H9 (cell line): ENCODE results near the gene IGF2BP3. TPM values are rescaled to one million over a fixed set of nuclear protein-coding genes. Genes with fewer than 3 reads are reported as not detected.
"Not testable (repeated sequence)": the region's sequence is repeated elsewhere in the genome, so short reads cannot be mapped to it uniquely, and the experiment has no call there.

Experiments used
- DNase-seq: peaks from one replicate; pipeline ENCODE4 v3.0.0-alpha.2; 2017
- H2AFZ ChIP-seq: one replicate; pipeline ENCODE4 v1.6.1; 2013; ENCODE audit warnings: mild to moderate bottlenecking, low read length, control low read depth, moderate library complexity
- H2AK5ac ChIP-seq: 2 replicates; pipeline ENCODE4 v1.6.1; 2013; ENCODE audit warnings: low read length, control low read depth, mixed read lengths; ENCODE audit not compliant: insufficient read length
- H2BK120ac ChIP-seq: one replicate; pipeline ENCODE4 v1.6.1; 2013; ENCODE audit warnings: low read depth, mild to moderate bottlenecking, low read length, control low read depth, inconsistent platforms; ENCODE audit not compliant: poor library complexity, severe bottlenecking
- H2BK12ac ChIP-seq: 2 replicates; pipeline ENCODE4 v1.6.1; 2013; ENCODE audit warnings: low read length, control low read depth, mixed read lengths, low read depth; ENCODE audit not compliant: insufficient read length
- H2BK15ac ChIP-seq: 2 replicates; pipeline ENCODE4 v1.6.1; 2013; ENCODE audit warnings: low read depth, low read length, control low read depth
- H2BK20ac ChIP-seq: one replicate; pipeline ENCODE4 v1.6.1; 2013; ENCODE audit warnings: low read depth, mild to moderate bottlenecking, low read length, control low read depth, inconsistent platforms; ENCODE audit not compliant: poor library complexity, severe bottlenecking
- H2BK5ac ChIP-seq: 2 replicates; pipeline ENCODE4 v1.6.1; 2013; ENCODE audit warnings: low read length, control low read depth, mixed read lengths; ENCODE audit not compliant: insufficient read length
- H3K14ac ChIP-seq: 2 replicates; pipeline ENCODE4 v1.6.1; 2013; ENCODE audit warnings: low read length, control low read depth; ENCODE audit not compliant: insufficient read depth
- H3K18ac ChIP-seq: 2 replicates; pipeline ENCODE4 v1.6.1; 2013; ENCODE audit warnings: low read depth, mild to moderate bottlenecking, mixed read lengths, low read length, control low read depth; ENCODE audit not compliant: insufficient read length
- H3K23ac ChIP-seq: 2 replicates; pipeline ENCODE4 v1.6.1; 2013; ENCODE audit warnings: low read length, control low read depth, mixed read lengths, low read depth; ENCODE audit not compliant: insufficient read length
- H3K23me2 ChIP-seq: 2 replicates; pipeline ENCODE4 v1.6.1; 2013; ENCODE audit warnings: low read depth, mild to moderate bottlenecking, mixed read lengths, low read length, control low read depth; ENCODE audit not compliant: insufficient read length, poor library complexity, severe bottlenecking
- H3K27ac ChIP-seq: 2 replicates; pipeline ENCODE4 v1.5.1; 2013; ENCODE audit warnings: low read length, control low read depth, mixed read lengths, low read depth; ENCODE audit not compliant: insufficient read length
- H3K27me3 ChIP-seq: 2 replicates; pipeline ENCODE4 v1.6.1; 2013; ENCODE audit warnings: low read length, control low read depth, inconsistent platforms; ENCODE audit not compliant: insufficient read depth
- H3K4ac ChIP-seq: 2 replicates; pipeline ENCODE4 v1.6.1; 2013; ENCODE audit warnings: low read depth, mild to moderate bottlenecking, control low read depth, inconsistent platforms, low read length, moderate library complexity
- H3K4me1 ChIP-seq: 2 replicates; pipeline ENCODE4 v1.6.1; 2013; ENCODE audit warnings: low read length, control low read depth, inconsistent platforms; ENCODE audit not compliant: insufficient read depth
- H3K4me2 ChIP-seq: 2 replicates; pipeline ENCODE4 v1.6.1; 2013; ENCODE audit warnings: low read length, control low read depth, mixed read lengths; ENCODE audit not compliant: insufficient read length, insufficient read depth
- H3K56ac ChIP-seq: 2 replicates; pipeline ENCODE4 v1.6.1; 2013; ENCODE audit warnings: low read depth, mild to moderate bottlenecking, mixed read lengths, low read length, control low read depth; ENCODE audit not compliant: insufficient read length
- H3K79me1 ChIP-seq: 2 replicates; pipeline ENCODE4 v1.6.1; 2013; ENCODE audit warnings: low read depth, mild to moderate bottlenecking, moderate library complexity, low read length, control low read depth, inconsistent platforms; ENCODE audit not compliant: insufficient read depth, poor library complexity, severe bottlenecking
- H3K79me2 ChIP-seq: 2 replicates; pipeline ENCODE4 v1.6.1; 2013; ENCODE audit warnings: low read length, control low read depth, inconsistent platforms; ENCODE audit not compliant: insufficient read depth
- H3K9ac ChIP-seq: 2 replicates; pipeline ENCODE4 v1.6.1; 2013; ENCODE audit warnings: low read length, control low read depth, mixed read lengths; ENCODE audit not compliant: insufficient read length; ENCODE audit errors: extremely low read depth
- H3K9me3 ChIP-seq: one replicate; pipeline ENCODE4 v1.6.1; 2013; ENCODE audit warnings: low read depth, low read length, inconsistent platforms; ENCODE audit not compliant: control insufficient read depth
- H3T11ph ChIP-seq: one replicate; pipeline ENCODE4 v1.6.1; 2013; ENCODE audit warnings: mild to moderate bottlenecking, low read length, control low read depth, inconsistent platforms
- H4K20me1 ChIP-seq: one replicate; pipeline ENCODE4 v1.6.1; 2013; ENCODE audit not compliant: control insufficient read depth, insufficient read length, insufficient read depth
- H4K5ac ChIP-seq: 2 replicates; pipeline ENCODE4 v1.6.1; 2013; ENCODE audit warnings: low read depth, mild to moderate bottlenecking, mixed read lengths, low read length, control low read depth; ENCODE audit not compliant: insufficient read length
- H4K8ac ChIP-seq: replicated peaks from 2 replicates; pipeline ENCODE4 v1.6.1; 2013; ENCODE audit warnings: low read length, control low read depth, mixed read lengths, low read depth; ENCODE audit not compliant: insufficient read length
- H4K91ac ChIP-seq: 2 replicates; pipeline ENCODE4 v1.6.1; 2013; ENCODE audit warnings: low read depth, mild to moderate bottlenecking, moderate library complexity, mixed read lengths, low read length, control low read depth; ENCODE audit not compliant: insufficient read length
- H3K27ac Mint-ChIP-seq, 3 experiments: 2 replicates in 2 of 3; 3 replicates in 1 of 3; pipeline ENCODE4 v1.8.0; 2020 to 2021; ENCODE audit warnings: mixed read lengths in 3 of 3, mild to moderate bottlenecking in 1 of 3, moderate library complexity in 1 of 3
- H3K27me3 Mint-ChIP-seq: 2 replicates; pipeline ENCODE4 v1.8.0; 2021; ENCODE audit warnings: low read depth, mild to moderate bottlenecking, moderate library complexity, mixed read lengths
- H3K36me3 Mint-ChIP-seq, 3 experiments: 2 replicates in 2 of 3; 3 replicates in 1 of 3; pipeline ENCODE4 v1.8.0; 2020 to 2021; ENCODE audit warnings: low read depth in 3 of 3, mixed read lengths in 3 of 3; ENCODE audit not compliant: insufficient read depth in 1 of 3
- H3K4me1 Mint-ChIP-seq, 2 experiments: 2 replicates each; pipeline ENCODE4 v1.8.0; 2020; ENCODE audit warnings: mixed read lengths in 2 of 2
- H3K4me3 Mint-ChIP-seq, 2 experiments: 2 replicates in 1 of 2; 3 replicates in 1 of 2; pipeline ENCODE4 v1.8.0; 2020 to 2021; ENCODE audit warnings: mild to moderate bottlenecking in 2 of 2, mixed read lengths in 2 of 2, moderate library complexity in 1 of 2
- H3K9me3 Mint-ChIP-seq, 2 experiments: 2 replicates in 1 of 2; 3 replicates in 1 of 2; pipeline ENCODE4 v1.8.0; 2020; ENCODE audit warnings: mild to moderate bottlenecking in 2 of 2, mixed read lengths in 2 of 2, moderate library complexity in 1 of 2
- WGBS: extraction: QIAGEN DNeasy Blood & Tissue Kit; methylation state at CpG from one replicate; pipeline ENCODE4 v1.1.7; 2013; ENCODE audit warnings: missing lambda C conversion rate, low lambda C conversion rate, mixed read lengths; ENCODE audit not compliant: insufficient read length; ENCODE audit errors: extremely low coverage; 5-methylcytosine and 5-hydroxymethylcytosine counted together
- total RNA-seq: library from RNA; stranded (reverse); gene quantifications from 2 replicates; pipeline ENCODE4 v1.2.1, GENCODE V29; 2021
- TF ChIP-seq, protein P1 (sequence below): fragments of 200-600 bp; sonication (generic); conservative IDR thresholded peaks from 3 replicates; pipeline ENCODE4 v1.8.0; 2021; ENCODE audit warnings: antibody characterized with exemption, mild to moderate bottlenecking

IGF2BP3 gene
- total RNA-seq, 1 experiment from 2014 or later, result 197 TPM

DNA sequence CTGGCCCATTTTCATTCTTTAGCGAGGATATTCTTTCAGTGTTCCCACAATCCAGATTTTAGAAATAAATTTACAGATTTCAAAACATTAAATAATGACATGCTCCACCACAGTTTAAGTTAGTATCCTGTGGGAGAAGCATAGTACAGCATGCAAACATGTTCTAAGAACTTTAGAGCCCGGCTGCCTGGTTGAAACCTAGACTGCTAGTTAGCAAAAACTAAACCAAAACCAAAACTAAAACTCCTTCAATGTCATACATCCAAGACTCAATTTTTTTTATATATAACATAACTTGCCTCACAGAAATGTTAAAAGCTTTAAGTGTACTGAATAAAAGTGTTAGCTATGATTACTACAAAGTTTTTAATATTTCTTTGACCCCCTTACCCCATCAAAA, 44.5 kb upstream of the IGF2BP3 start:
- H2AFZ ChIP-seq, result no peak overlapping the region
- no peak overlapping the region for H2BK12ac ChIP-seq
- H3K14ac ChIP-seq, result no peak overlapping the region
- peaks cover 78 to 98% (median 95%) of the 10 kb centered on the region in 3 experiments for H3K36me3 Mint-ChIP-seq
- no peaks in the 10 kb centered on the region for H4K20me1 ChIP-seq
- no peaks in the 10 kb centered on the region for H3K4me1 ChIP-seq
- no peak overlapping the region; a peak in 1 of 5 replicates for H3K4me3 Mint-ChIP-seq
- H3K18ac ChIP-seq, result no peak overlapping the region
- H3K79me2 ChIP-seq, result peaks cover 14% of the 10 kb centered on the region; the same call in 1 of the 2 replicates
- no peaks in the 10 kb centered on the region for H3K9me3 ChIP-seq
- no peak overlapping the region for H2BK20ac ChIP-seq
- WGBS, result no CpG with 5 or more reads among the region's 2 CpGs
- DNase-seq, result no peak
- peaks cover 12% of the 10 kb centered on the region for H3K79me1 ChIP-seq
- no peak overlapping the region for H2BK5ac ChIP-seq
- H3T11ph ChIP-seq, result no peak overlapping the region
- H3K9ac ChIP-seq, result no peak overlapping the region
- H4K5ac ChIP-seq, result no peak overlapping the region
- H3K27ac Mint-ChIP-seq, result peak overlapping the region in 2 of 3 experiments; percentile 76 to 95; a peak in 2 of 7 replicates
- H3K27ac ChIP-seq, result no peak overlapping the region
- H4K8ac ChIP-seq, result no peak overlapping the region
- no peaks in the 10 kb centered on the region for H3K27me3 Mint-ChIP-seq
- no peak overlapping the region for H3K23ac ChIP-seq
- H3K56ac ChIP-seq, result no peak overlapping the region
- H3K4me2 ChIP-seq, result no peak overlapping the region
- no peaks in the 10 kb centered on the region for H3K27me3 ChIP-seq
- TF ChIP-seq, protein P1, sequence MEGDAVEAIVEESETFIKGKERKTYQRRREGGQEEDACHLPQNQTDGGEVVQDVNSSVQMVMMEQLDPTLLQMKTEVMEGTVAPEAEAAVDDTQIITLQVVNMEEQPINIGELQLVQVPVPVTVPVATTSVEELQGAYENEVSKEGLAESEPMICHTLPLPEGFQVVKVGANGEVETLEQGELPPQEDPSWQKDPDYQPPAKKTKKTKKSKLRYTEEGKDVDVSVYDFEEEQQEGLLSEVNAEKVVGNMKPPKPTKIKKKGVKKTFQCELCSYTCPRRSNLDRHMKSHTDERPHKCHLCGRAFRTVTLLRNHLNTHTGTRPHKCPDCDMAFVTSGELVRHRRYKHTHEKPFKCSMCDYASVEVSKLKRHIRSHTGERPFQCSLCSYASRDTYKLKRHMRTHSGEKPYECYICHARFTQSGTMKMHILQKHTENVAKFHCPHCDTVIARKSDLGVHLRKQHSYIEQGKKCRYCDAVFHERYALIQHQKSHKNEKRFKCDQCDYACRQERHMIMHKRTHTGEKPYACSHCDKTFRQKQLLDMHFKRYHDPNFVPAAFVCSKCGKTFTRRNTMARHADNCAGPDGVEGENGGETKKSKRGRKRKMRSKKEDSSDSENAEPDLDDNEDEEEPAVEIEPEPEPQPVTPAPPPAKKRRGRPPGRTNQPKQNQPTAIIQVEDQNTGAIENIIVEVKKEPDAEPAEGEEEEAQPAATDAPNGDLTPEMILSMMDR, result no peak
- H2BK15ac ChIP-seq, result no peak overlapping the region
- no peak overlapping the region for H2AK5ac ChIP-seq
- H3K4me1 Mint-ChIP-seq, result no peaks in the 10 kb centered on the region; a peak in 1 of 4 replicates
- no peaks in the 10 kb centered on the region; a peak in 2 of 5 replicates for H3K9me3 Mint-ChIP-seq
- H2BK120ac ChIP-seq, result no peak overlapping the region
- no peak overlapping the region for H3K4ac ChIP-seq
- no peak overlapping the region for H4K91ac ChIP-seq
- no peaks in the 10 kb centered on the region for H3K23me2 ChIP-seq

DNA sequence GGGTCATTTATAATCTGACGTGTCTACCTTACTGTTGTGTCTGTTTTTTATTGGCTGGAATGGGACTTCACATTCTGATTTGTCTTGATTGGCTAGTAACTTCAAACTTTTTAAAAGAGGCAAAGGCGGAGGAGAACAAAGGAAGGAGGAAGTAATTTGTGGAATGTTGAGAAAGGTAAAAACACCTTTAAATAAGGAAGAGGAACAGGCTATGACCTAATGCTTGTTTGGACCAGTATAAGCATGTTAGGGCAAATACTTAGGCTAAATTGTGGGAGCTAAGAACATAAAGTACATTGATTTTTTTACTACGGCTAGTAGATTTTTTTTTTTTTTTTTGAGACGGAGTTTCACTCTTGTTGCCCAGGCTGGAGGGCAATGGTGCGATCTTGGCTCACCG, 43.5 kb upstream of the IGF2BP3 start:
- H2AK5ac ChIP-seq, H2BK12ac ChIP-seq, H3K4me3 Mint-ChIP-seq, H4K5ac ChIP-seq, H2AFZ ChIP-seq, H3K79me1 ChIP-seq, H3K4ac ChIP-seq, H2BK20ac ChIP-seq, H3K56ac ChIP-seq, H3T11ph ChIP-seq, H3K9ac ChIP-seq, H4K91ac ChIP-seq, H2BK15ac ChIP-seq, H3K23me2 ChIP-seq, H3K9me3 Mint-ChIP-seq, H3K4me2 ChIP-seq, H3K18ac ChIP-seq, H3K4me1 Mint-ChIP-seq, H3K23ac ChIP-seq, H4K8ac ChIP-seq, H2BK120ac ChIP-seq, H2BK5ac ChIP-seq, H4K20me1 ChIP-seq, DNase-seq, H3K14ac ChIP-seq, H3K27me3 ChIP-seq, H3K79me2 ChIP-seq, H3K27me3 Mint-ChIP-seq, H3K9me3 ChIP-seq, H3K27ac ChIP-seq, H3K4me1 ChIP-seq: not testable (repeated sequence)
- peak overlapping the region in 2 of 3 experiments; percentile 46 to 83; a peak in 3 of 7 replicates for H3K27ac Mint-ChIP-seq
- peaks cover 76 to 98% (median 95%) of the 10 kb centered on the region in 3 experiments for H3K36me3 Mint-ChIP-seq
- no CpG with 5 or more reads among the region's 6 CpGs for WGBS
